Inflammatory macrophage (primary cell): ENCODE data around the gene CERS6.
"Not testable (repeated sequence)": the region's sequence is repeated elsewhere in the genome, so short reads cannot be mapped to it uniquely, and the experiment has no call there.

Experiments used
- DNase-seq, 2 donors: peaks; one replicate each; pipeline ENCODE4 v3.0.0-alpha.2; 2020 to 2022

Gene CERS6

GRCh38 chr2:168740360-168740759, 284.3 kb downstream of the CERS6 start:
- no peak for DNase-seq

- no peak for DNase-seq
These were observed 284.7 kb downstream of the CERS6 start for GRCh38 chr2:168740788-168741187.

GRCh38 chr2:168742258-168742932, 286.3 kb downstream of the CERS6 start:
- no peak for DNase-seq

- DNase-seq = no peak
These were observed 288.8 kb downstream of the CERS6 start for GRCh38 chr2:168744844-168745243.

GRCh38 chr2:168748461-168748860, 292.4 kb downstream of the CERS6 start:
- no peak for DNase-seq

GRCh38 chr2:168749297-168749696, 293.2 kb downstream of the CERS6 start:
- DNase-seq = no peak

GRCh38 chr2:168751104-168751740, 295.1 kb downstream of the CERS6 start:
- no peak for DNase-seq

GRCh38 chr2:168752361-168752760, 296.3 kb downstream of the CERS6 start:
- no peak for DNase-seq

- no peak for DNase-seq
These were observed 297.8 kb downstream of the CERS6 start for GRCh38 chr2:168753765-168754329.

GRCh38 chr2:168757223-168757622, 301.2 kb downstream of the CERS6 start:
- no peak for DNase-seq

- peak; percentile 39 to 45 for DNase-seq
These were observed 303.1 kb downstream of the CERS6 start for GRCh38 chr2:168758970-168759820.

- no peak for DNase-seq
These were observed 309.3 kb downstream of the CERS6 start for GRCh38 chr2:168765401-168765800.

- DNase-seq = no peak
These were observed 310.5 kb downstream of the CERS6 start for GRCh38 chr2:168766600-168766999.

- no peak for DNase-seq
These were observed 311.2 kb downstream of the CERS6 start for GRCh38 chr2:168767258-168767657.

- DNase-seq = not testable (repeated sequence)
These were observed 312.3 kb downstream of the CERS6 start for GRCh38 chr2:168768357-168768756.

- no peak for DNase-seq
These were observed 314.7 kb downstream of the CERS6 start for GRCh38 chr2:168770796-168771195.

- DNase-seq = no peak
These were observed 316.6 kb downstream of the CERS6 start for GRCh38 chr2:168772704-168773103.

GRCh38 chr2:168773128-168773527, 317.1 kb downstream of the CERS6 start:
- no peak for DNase-seq

- DNase-seq = peak; percentile 5 to 15
These were observed 317.8 kb downstream of the CERS6 start for GRCh38 chr2:168773719-168774521.

- no peak for DNase-seq
These were observed 319.8 kb downstream of the CERS6 start for GRCh38 chr2:168775837-168776236.

- no peak for DNase-seq
These were observed 324.6 kb downstream of the CERS6 start for GRCh38 chr2:168780669-168781071.

GRCh38 chr2:168781191-168781817, 325.2 kb downstream of the CERS6 start:
- no peak for DNase-seq
